OCI-LY7 (cell line): ENCODE results near the gene VAPB. TPM values are rescaled to one million over a fixed set of nuclear protein-coding genes. Genes with fewer than 3 reads are reported as not detected.
A peak's percentile ranks its signal among the peaks of the same experiment; 100 is the strongest.

Experiments used
- BruUV-seq: library from RNA; stranded (reverse); fragments of 400-500 nt; replicated peaks from 2 replicates; lab custom pipeline; 2021; lab: Mats Ljungman, UMichigan
- CTCF ChIA-PET: fragments of 300-600 bp; sonication (Branson Sonifier 250); formaldehyde crosslinking; loops from one replicate; lab custom pipeline; 2022; ENCODE audit warnings: antibody characterized with exemption; ENCODE audit not compliant: unreplicated experiment; lab: Charles Lee
- POLR2A ChIA-PET: fragments of 300-600 bp; sonication (Branson Sonifier 250); formaldehyde crosslinking; loops from one replicate; lab custom pipeline; 2022; ENCODE audit warnings: antibody characterized with exemption; lab: Charles Lee
- DNase-seq: peaks from one replicate; pipeline ENCODE4 v3.0.0-alpha.2; 2015; ENCODE audit warnings: low spot score
- H2AFZ ChIP-seq: fragments of 200-600 bp; sonication (generic), shearing (Covaris generic); 2 replicates; pipeline ENCODE4 v1.6.1; 2014; ENCODE audit warnings: mild to moderate bottlenecking, antibody characterized with exemption, low read length, moderate library complexity
- H3K27ac ChIP-seq: fragments of 200-600 bp; sonication (generic); 2 replicates; pipeline ENCODE4 v1.5.1; 2014; ENCODE audit warnings: mixed run types, low read depth, mild to moderate bottlenecking, moderate library complexity, low read length, inconsistent platforms; ENCODE audit not compliant: poor library complexity, severe bottlenecking
- H3K36me3 ChIP-seq: fragments of 200-600 bp; sonication (generic); 2 replicates; pipeline ENCODE4 v1.6.1; 2014; ENCODE audit warnings: mild to moderate bottlenecking, antibody characterized with exemption, low read length, moderate library complexity, mixed read lengths; ENCODE audit not compliant: insufficient read depth
- H3K4me1 ChIP-seq: fragments of 200-600 bp; sonication (generic); 2 replicates; pipeline ENCODE4 v1.5.1; 2014; ENCODE audit warnings: mild to moderate bottlenecking, low read length; ENCODE audit not compliant: insufficient read depth, poor library complexity, severe bottlenecking
- H3K4me2 ChIP-seq: fragments of 200-600 bp; sonication (generic); 2 replicates; pipeline ENCODE4 v1.6.1; 2014; ENCODE audit warnings: mild to moderate bottlenecking, low read length
- H3K4me3 ChIP-seq: fragments of 200-600 bp; sonication (generic); 2 replicates; pipeline ENCODE4 v1.5.1; 2014; ENCODE audit warnings: mild to moderate bottlenecking, low read depth, low read length; ENCODE audit not compliant: poor library complexity, severe bottlenecking
- H3K79me2 ChIP-seq: fragments of 200-600 bp; sonication (generic); 2 replicates; pipeline ENCODE4 v1.6.1; 2016; ENCODE audit warnings: low read depth, mild to moderate bottlenecking, low read length, moderate library complexity, mixed read lengths; ENCODE audit not compliant: insufficient read depth
- H3K9me2 ChIP-seq: fragments of 200-600 bp; sonication (generic); 2 replicates; pipeline ENCODE4 v1.6.1; 2016; ENCODE audit warnings: mild to moderate bottlenecking, low read length, mixed read lengths; ENCODE audit not compliant: insufficient read depth
- H3K9me3 ChIP-seq: fragments of 200-600 bp; sonication (generic); 2 replicates; pipeline ENCODE4 v1.6.1; 2014; ENCODE audit warnings: mild to moderate bottlenecking, mixed run types, low read length, mixed read lengths
- H4K20me1 ChIP-seq: fragments of 200-600 bp; sonication (generic); 2 replicates; pipeline ENCODE4 v1.6.1; 2014; ENCODE audit warnings: mild to moderate bottlenecking, antibody characterized with exemption, low read length, moderate library complexity, mixed read lengths; ENCODE audit not compliant: insufficient read depth
- CTCF ChIP-seq: fragments of 200-600 bp; sonication (generic); conservative IDR thresholded peaks from 2 replicates; pipeline ENCODE4 v1.5.1; 2014; ENCODE audit warnings: mild to moderate bottlenecking, antibody characterized with exemption, low read length, moderate library complexity, mixed read lengths
- EZH2phosphoT487 ChIP-seq: fragments of 200-600 bp; sonication (generic); IDR thresholded peaks from 2 replicates; pipeline ENCODE4 v1.6.1; 2018; ENCODE audit warnings: low read depth, borderline replicate concordance, mild to moderate bottlenecking, mixed run types, antibody characterized with exemption, low read length, moderate library complexity, mixed read lengths
- intact Hi-C: fragments of 100-400 bp; cut with micrococcal nuclease; formaldehyde crosslinking; loops from one replicate; pipeline ENCODE4 v1.10.0; 2022; ENCODE audit not compliant: unreplicated experiment
- total RNA-seq, 2 experiments: library from RNA; depleted of rRNA in 1 of 2; stranded (reverse); fragments of >200 nt in 1 of 2; shearing (Covaris generic) in 1 of 2; gene quantifications; 2 replicates each; pipeline ENCODE4 v1.2.3, GENCODE V29; 2014 to 2022

The VAPB gene
- total RNA-seq, 2 experiments from 2014 or later = 13.3 to 43.2 TPM

DNA sequence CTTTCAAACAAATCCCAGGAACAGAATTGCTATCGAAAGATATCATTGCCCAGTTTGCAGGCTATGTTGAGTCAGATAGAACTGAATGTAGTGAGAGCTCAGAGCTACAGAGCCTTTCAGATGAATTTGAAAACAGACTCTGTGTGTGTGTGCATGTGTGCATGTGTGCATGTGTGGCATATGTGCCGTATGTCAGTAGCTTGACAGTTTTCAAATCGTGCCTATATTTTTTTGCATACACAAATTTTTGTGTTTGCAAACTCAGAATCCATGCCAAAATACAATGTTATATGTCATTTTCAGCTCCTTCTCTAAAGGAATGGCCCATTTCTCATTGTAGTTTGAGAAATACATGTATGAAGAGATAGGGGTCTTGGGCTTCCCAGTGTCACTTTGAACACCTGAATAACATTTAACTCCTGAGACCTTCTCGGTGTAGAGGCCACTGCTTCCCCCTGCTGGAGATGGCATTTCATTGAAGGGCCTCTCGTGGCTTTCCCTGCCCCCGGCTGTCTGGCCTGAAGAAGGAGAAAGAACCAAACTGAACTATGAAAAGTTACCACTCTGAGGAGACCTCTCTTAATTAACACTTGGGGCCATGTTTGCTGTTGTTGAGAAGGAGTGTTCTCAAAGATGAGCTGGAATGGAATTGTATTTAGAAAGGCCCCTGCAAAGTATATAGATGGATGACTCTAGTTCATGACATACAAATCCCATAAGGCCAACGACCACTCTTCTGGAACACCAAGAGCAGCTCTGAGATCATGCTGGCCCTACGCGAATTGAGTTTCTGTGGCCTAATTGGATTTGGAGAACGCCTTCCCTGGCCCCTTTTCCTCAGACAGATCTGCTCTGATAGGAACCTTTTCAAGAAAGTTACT lies 58.7 kb downstream of the VAPB start:
- Histone ChIP-seq H3K79me2 (no peaks in the 10 kb centered on the region), H3K27ac (no peak overlapping the region), H3K4me2 (no peak overlapping the region), H3K4me3 (no peak overlapping the region), H3K9me2 (no peaks in the 10 kb centered on the region), H3K9me3 (no peaks in the 10 kb centered on the region), H2AFZ (no peak overlapping the region), H4K20me1 (peaks cover 5% of the 10 kb centered on the region; the same call in 1 of the 2 replicates), H3K36me3 (peaks cover 62% of the 10 kb centered on the region), H3K4me1 (no peaks in the 10 kb centered on the region)
- BruUV-seq = no TSS peak
- ChIA-PET POLR2A (no interaction called here), CTCF (interaction anchor here (0.6 kb wide), 1 partner anchor 1288 kb away, joined by 4 read pairs; no protein-coding TSS in a partner anchor)
- DNase-seq = peak; percentile 61
- intact Hi-C loops = loop anchor here (1.0 to 10.0 kb wide), 2 partner anchors 143 to 210 kb away; partner anchors contain the start of gene RAB22A
- no peak for TF ChIP-seq EZH2phosphoT487
- TF ChIP-seq CTCF = peak; percentile 79

- Histone ChIP-seq H3K79me2 (no peaks in the 10 kb centered on the region), H3K9me3 (no peaks in the 10 kb centered on the region), H4K20me1 (peaks cover 5% of the 10 kb centered on the region; the same call in 1 of the 2 replicates), H3K4me1 (no peaks in the 10 kb centered on the region), H2AFZ (no peak overlapping the region), H3K27ac (no peak overlapping the region), H3K9me2 (no peaks in the 10 kb centered on the region), H3K4me3 (no peak overlapping the region), H3K36me3 (peaks cover 50% of the 10 kb centered on the region), H3K4me2 (no peak overlapping the region)
- no peak for DNase-seq
- POLR2A ChIA-PET = no interaction called here
- no TSS peak for BruUV-seq
- TF ChIP-seq EZH2phosphoT487 (no peak), CTCF (no peak)
- CTCF ChIA-PET = no interaction called here
- intact Hi-C loops = loop anchor here (1.0 to 10.0 kb wide), 2 partner anchors 144 to 212 kb away; partner anchors contain the start of gene RAB22A
These were observed 59.9 kb downstream of the VAPB start for GRCh38 chr20:58448958-58449357.
